LNCAP (cell line): ENCODE data around the gene ZNF862.

Experiments
- TF ChIP-seq, protein P1 (sequence below): fragments of 450-650 bp; IDR thresholded peaks from 2 replicates; pipeline ENCODE4 v1.5.1; 2017; ENCODE audit warnings: mild to moderate bottlenecking

Gene ZNF862

DNA sequence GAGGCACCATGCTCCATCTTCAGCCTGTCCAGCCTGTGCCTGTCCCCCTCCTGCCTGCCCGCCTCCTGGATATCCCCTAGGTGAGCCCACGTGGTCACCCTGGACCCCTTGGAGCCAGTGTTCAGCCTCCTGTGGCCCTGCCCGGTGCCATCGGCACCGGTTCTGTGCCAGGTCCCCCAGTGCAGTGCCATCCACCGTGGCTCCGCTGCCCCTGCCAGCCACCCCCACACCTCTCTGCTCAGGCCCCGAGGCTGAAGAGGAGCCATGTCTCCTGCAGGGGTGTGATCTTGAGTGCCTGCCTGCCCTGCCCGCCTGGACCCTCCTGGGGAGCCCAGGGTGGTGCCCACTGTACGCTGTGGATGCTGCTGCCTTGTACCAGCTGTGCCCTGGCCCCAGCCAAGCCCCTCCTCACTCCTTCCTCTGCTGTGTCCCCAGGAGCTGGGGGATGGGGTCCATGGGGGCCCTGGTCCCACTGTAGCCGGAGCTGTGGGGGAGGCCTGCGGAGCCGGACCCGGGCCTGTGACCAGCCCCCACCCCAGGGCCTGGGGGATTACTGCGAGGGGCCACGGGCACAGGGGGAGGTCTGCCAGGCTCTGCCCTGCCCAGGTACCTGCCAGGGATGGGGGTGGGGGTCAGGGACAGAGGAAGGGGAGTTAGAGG is 26.2 kb upstream of the ZNF862 start:
- TF ChIP-seq, protein P1, sequence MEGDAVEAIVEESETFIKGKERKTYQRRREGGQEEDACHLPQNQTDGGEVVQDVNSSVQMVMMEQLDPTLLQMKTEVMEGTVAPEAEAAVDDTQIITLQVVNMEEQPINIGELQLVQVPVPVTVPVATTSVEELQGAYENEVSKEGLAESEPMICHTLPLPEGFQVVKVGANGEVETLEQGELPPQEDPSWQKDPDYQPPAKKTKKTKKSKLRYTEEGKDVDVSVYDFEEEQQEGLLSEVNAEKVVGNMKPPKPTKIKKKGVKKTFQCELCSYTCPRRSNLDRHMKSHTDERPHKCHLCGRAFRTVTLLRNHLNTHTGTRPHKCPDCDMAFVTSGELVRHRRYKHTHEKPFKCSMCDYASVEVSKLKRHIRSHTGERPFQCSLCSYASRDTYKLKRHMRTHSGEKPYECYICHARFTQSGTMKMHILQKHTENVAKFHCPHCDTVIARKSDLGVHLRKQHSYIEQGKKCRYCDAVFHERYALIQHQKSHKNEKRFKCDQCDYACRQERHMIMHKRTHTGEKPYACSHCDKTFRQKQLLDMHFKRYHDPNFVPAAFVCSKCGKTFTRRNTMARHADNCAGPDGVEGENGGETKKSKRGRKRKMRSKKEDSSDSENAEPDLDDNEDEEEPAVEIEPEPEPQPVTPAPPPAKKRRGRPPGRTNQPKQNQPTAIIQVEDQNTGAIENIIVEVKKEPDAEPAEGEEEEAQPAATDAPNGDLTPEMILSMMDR = no peak

- TF ChIP-seq, protein P1 = no peak
Observed at GRCh38 chr7:149813254-149814035, 24.7 kb upstream of the ZNF862 start.

DNA sequence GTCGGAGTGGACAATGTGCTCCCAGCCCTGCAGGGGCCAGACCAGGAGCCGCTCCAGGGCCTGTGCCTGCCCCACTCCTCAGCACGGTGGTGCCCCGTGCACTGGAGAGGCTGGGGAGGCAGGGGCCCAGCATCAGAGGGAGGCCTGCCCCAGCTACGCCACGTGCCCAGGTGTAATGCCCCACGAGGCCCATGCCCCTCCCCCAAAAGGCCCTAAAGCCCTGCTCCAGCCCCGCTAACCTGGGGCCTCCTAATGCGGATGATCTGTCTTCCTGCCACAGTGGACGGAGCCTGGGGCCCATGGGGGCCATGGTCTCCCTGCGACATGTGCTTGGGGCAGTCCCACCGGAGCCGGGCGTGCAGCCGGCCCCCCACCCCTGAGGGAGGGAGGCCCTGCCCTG is 23.7 kb upstream of the ZNF862 start:
- TF ChIP-seq, protein P1 = no peak

DNA sequence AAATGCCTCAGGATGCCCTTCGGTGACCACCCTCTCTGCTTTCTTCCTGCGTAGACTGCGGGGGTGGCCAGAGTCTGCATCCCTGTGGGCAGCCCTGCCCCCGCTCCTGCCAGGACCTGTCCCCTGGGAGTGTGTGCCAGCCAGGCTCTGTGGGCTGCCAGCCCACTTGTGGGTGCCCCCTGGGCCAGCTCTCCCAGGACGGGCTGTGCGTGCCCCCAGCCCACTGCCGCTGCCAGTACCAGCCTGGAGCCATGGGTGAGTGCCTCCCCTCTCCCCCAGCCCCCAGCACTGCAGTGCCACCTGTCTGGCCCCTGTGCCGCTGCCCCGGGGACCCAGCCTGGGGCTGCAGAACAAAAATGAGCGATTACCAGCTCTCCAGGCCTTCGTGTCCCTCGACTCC is 23.1 kb upstream of the ZNF862 start:
- TF ChIP-seq, protein P1 = no peak

- TF ChIP-seq, protein P1 = no peak
Observed at GRCh38 chr7:149815661-149816266, 22.4 kb upstream of the ZNF862 start.

DNA sequence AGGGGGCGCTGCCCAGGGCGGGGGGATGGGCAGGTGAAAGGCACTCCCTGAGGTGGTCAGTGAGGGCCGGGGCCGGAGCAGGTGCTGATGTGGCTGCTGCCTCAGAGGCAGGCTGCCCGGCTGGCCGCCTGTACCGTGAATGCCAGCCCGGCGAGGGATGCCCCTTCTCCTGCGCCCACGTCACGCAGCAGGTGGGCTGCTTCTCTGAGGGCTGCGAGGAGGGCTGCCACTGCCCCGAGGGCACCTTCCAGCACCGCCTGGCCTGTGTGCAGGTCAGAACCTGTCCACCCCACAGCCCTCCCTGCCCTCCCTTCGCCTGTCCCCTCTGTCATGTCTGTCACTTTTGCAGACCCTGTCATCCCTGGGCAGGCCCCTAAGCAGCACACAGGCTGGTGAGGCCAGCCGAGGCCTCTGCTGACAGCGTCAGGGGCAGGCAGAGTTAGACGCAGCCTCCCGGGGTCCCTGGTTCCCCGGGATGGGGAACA is 21.9 kb upstream of the ZNF862 start:
- TF ChIP-seq, protein P1 = no peak

GRCh38 chr7:149816794-149817193 is 21.4 kb upstream of the ZNF862 start:
- TF ChIP-seq, protein P1 = no peak
